GM19455 (cell line): ENCODE results near the gene POLR2L.

ENCODE experiments used
- ATAC-seq: cut with Tn5 transposase; IDR thresholded peaks from one replicate; pipeline ENCODE4 v1.9.1; 2021; ENCODE audit not compliant: unreplicated experiment

POLR2L gene

DNA sequence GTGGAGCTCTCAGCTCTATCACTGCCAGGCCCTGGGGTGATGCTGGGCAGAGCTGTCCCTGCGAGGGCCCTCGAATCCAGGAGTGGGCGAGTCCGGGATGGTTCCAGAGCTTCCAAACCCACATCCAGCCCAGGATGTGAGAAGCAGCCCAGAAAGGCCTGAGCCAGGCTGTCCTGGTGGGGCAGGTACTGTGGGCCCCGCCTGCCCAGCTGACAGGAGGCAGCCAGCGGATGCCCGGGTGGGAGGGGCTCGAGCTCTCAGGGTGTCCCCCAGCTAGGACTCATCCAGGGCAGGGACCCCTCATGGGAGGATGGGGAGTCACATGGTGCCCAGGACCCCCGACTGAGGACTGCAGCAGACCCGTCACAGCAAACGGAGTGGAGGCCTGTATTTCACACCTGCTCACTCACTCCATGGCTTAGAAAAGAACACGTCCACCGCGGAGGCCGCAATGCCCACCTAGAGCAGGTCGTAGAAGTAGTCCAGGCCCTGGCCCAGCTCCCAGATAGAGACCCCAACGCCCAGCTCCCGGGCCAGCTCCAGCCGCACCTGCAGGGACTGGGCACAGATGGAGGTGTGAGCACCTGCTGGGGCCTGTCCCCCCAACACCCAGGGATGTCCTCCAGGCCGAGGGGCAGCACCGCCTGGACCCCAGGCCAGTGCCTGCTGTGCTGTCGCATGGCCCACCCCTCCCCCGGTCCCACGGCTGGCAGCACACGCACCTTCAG is 27.2 kb upstream of the POLR2L start:
- no peak for ATAC-seq

DNA sequence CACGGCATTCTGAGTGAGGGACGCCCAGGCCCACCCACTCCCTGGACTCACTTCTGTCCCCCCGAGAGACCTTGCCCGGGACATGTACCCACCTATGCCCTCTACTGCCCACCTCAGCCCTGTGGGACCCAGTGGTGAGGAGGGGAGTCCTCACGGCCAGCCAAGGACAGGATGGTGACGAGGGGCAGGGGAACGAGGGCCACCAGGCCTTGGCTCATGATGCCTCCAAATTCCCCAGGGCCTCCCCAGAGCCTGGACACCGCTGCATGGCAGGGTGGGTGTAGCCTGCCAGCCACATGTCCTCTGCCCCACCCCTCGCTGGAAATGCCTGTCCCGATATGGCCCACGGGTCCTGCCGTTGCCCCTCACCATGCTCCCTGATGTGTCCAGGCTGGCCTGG is 26.5 kb upstream of the POLR2L start:
- no peak for ATAC-seq

DNA sequence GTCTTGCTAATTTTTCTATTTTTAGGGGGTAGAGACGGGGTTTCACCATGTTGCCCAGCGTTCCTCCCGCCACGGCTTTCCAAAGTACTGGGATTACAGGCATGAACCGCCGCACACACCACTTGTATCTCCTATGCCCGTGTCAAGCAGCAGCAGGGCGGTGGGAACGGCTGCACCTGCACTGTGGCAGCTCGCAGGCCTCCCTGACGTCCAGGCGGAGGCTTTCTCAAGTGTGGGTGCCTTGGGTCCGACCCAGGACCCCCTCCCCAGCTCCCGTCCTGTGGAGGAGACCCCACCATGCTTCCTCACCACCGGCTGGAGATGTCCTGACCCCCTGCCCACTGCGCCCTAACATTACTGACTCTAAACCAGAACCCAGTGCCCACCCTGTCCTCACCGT is 26.1 kb upstream of the POLR2L start:
- no peak for ATAC-seq

DNA sequence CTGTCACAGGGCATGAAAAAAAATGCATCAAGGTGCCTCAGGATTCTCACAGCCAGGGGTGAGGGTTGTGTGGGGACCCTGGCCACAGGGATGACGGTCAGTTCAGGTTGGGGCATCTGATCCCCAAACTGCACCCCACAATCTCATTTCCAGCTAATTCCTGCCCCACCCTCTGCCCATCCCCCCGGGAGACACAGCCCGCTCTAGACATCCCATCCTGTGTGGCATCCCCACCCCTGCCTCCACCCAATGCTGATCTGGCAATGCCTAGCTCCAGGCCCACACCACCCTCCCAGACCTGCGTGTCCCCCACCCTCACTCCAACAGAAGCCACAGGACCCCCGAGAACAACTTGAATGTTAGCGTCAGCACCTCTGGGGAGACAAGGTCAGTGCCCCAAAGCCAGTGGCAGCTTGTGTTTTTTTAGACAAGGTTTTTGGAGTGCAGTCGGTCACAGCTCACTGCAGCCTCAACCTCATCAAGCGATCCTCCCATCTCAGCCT is 25.6 kb upstream of the POLR2L start:
- ATAC-seq, result no peak

DNA sequence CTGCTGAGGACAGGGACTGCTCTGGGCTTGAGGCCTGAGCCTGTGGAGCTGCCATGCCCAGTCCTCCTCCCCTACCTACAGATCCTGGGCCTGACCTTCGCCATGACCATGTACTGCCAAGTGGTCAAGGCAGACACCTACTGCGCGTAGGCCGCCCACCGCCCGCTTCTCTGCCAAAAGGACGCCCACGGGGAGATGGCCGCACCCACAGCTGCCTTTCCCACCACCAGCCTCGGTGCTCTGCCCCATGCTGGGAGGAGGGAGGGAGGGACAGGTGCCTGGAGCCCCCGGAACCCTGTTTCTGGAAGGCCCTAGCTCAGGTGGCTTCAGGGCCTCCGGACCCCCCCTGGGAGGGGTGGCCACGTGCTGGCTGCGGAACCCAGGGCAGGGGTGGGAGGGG is 24.2 kb upstream of the POLR2L start:
- ATAC-seq, result no peak

DNA sequence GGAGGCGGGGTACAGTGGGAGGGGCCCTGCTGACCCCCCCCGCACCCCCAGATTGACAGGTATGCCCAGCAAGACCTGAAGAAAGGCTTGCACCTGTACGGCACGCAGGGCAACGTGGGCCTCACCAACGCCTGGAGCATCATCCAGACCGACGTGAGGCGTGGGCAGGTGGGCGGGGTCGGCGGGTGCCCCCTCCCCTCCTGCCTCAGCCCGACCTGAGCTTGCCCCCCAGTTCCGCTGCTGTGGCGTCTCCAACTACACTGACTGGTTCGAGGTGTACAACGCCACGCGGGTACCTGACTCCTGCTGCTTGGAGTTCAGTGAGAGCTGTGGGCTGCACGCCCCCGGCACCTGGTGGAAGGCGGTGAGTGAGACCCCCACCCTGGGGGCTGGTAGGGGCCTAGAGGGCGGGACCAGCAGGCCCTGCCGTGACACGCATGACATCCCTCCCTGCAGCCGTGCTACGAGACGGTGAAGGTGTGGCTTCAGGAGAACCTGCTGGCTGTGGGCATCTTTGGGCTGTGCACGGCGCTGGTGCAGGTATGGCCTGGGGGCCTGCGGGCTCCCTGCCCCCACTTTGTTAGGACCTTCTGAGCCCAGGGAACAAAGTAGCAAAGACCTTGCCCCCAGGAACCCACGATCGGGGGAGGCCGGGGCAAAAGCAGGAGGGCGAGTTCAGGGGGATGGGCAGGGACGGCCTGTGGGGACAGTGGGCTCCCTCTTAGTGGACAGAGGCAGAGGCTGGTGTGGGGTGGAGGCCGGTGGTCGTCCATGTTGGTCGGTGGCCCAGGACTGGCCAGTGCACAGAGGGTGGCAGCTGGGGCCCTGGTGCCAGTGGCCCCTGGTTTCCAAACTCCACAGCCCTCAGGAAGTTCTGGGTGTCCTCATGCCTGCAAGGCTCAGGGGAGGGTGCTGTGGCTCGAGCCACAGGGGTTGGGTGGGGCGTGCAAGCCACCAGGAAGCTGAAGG is 23.4 kb upstream of the POLR2L start:
- no peak for ATAC-seq

DNA sequence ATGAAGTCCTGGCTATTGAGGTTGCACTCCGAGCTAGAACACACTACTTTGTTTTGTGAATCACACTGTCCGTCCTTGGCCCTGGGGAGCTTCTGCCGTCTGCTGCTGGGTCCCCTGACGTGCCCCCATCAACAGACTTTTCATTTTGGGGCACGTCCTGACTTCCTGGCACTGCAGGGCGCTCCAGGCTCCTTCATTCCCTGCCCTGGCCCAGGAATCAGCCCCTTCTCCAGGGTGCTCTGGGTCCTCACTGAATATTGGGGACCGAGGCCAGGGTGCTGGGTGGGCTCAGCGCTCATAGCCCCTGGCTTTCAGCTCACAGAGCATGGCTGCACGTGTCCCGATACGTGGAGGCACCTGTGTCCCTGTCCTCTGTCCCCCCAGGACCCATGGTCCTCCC is 22.6 kb upstream of the POLR2L start:
- no peak for ATAC-seq

DNA sequence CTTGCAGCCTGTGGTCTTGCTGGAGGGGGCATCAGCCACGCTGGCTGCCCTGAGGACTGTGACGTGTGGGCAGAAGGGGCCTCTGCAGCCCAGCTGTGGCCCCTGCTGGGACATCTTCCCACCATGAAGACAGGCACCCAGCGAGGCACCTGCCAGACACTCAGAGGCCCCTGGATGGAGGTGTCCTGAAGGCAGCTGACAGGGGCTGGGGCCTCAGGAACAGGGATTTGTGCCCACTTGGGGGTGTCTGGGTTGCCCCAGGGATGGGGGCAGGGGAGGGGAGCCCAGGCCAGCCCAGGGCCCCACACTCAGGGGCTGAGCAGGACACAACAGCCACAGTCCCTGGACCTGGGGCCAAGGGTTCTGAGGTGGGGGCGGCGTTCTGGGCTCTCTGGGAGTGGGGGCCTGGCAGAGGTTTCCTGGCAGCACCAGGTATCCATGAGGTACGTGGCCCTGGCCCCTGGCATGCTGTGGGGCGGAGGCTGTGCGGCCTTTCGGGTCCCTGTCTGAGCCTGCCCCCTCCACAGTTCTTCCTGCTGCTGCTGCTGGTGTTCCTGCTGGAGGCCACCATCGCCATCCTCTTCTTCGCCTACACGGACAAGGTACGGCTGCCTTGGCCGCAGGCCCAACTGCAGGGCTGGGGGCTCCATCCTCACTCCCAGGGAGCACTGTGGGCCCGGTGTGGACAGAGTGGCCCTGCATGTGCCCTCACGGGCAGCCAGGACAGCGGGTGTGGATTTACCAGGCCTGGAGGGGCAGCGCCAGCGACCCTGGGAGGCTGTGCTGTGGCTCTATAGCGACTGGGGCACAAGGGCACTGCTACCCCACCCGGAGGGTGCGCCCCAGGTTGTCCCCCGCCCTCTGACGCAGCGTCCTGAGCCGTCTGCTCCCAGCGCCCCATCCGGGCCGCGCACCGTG is 21.8 kb upstream of the POLR2L start:
- ATAC-seq, result no peak

DNA sequence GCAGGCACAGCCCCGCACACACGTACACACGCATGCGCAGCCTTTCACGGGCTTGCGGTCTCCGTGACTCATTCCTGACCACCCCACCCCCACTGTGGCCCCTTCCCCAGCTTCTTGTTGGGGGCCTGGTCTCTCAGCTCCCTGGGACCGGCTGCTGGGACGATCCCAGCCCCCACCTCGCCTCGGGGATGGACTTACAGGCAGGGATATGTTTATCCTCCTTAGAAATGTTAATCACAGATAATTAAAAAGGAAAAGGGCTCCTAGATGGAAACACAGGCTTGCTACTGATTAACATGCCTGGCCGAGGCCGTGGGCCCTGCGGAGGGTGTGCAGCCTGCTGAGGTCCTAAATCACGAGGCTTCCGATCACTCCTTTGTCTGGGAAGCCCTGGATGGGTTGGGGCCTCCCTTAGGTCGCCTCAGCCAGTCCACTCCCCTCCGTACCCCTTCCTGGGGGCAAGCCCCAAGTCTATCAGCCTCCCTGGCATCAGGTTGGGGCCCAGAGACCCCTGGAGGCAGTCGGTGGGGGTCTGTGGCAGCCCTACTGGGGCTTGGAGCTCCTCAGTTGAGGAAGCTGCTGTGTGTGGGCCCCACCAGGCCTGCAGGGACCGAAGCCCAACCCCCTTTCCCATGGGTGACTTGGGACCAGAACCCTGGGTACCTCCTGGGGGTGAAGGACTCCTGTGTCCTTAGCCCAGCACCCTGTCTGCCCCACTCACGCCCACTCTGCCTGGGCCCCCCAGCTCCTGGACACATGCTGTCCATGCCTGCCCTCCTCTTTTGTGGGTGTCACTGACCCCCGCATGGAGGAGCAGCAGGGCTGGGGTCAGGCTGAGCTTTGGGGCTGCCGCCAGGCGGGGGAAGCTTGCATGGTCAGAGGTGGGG is 20.9 kb upstream of the POLR2L start:
- no peak for ATAC-seq

DNA sequence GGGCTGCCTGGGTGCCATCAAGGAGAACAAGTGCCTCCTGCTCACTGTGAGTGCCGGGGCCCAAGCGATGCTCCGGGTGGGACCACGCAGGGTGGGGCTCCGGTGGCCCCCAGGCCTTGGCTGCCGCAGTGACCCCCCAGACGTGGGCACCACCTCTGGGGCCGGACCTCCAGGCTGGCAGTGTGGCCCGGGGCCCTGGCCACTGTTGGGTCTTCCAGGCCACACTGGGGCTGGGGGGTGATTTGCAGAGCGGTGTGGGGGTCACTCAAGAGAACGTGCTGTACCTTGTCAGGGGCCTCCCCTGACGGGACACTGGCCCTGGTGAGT is 20.3 kb upstream of the POLR2L start:
- ATAC-seq, result no peak

DNA sequence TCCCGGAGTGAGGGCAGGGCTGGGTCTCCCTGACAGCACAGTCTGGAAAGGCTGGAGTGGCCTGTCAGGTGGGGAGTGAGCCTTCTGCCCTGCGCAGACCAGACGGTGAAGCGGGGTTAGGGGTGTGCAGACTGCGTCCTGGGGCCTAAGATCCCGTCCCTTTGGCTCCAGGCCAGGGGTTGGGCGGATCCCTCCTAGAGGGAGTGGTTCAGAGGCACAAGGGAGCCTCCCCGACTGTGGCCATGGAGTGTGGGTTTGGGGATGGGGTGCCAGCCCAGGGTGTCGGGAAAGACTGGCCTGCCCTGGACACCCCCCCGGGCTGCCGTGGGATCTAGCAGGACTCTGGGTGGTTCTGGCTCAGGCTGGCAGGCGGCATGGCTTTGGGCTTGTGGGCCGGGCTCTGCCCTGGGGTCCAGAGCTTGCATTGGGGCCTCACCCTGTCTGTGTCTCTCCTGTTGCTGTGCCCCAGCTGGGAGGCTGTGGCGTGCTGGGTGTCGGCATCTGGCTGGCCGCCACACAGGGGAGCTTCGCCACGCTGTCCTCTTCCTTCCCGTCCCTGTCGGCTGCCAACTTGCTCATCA is 19.8 kb upstream of the POLR2L start:
- ATAC-seq, result no peak

DNA sequence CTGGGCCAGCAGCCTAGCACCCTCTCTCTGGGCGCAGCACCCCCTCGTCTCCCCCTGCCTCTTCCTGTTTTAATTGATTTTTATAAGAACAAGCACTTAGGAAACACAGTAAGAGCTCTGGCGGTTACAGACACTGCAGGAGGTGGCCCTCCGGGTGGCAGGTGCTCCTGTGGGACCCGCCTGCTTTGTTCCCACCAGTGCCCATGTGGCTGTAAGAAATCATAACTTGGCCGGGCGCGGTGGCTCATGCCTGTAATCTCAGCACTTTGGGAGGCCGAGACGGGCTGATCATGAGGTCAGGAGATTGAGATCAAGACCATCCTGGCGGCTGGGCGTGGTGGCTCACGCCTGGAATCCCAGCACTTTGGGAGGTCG is 18.8 kb upstream of the POLR2L start:
- no peak for ATAC-seq

DNA sequence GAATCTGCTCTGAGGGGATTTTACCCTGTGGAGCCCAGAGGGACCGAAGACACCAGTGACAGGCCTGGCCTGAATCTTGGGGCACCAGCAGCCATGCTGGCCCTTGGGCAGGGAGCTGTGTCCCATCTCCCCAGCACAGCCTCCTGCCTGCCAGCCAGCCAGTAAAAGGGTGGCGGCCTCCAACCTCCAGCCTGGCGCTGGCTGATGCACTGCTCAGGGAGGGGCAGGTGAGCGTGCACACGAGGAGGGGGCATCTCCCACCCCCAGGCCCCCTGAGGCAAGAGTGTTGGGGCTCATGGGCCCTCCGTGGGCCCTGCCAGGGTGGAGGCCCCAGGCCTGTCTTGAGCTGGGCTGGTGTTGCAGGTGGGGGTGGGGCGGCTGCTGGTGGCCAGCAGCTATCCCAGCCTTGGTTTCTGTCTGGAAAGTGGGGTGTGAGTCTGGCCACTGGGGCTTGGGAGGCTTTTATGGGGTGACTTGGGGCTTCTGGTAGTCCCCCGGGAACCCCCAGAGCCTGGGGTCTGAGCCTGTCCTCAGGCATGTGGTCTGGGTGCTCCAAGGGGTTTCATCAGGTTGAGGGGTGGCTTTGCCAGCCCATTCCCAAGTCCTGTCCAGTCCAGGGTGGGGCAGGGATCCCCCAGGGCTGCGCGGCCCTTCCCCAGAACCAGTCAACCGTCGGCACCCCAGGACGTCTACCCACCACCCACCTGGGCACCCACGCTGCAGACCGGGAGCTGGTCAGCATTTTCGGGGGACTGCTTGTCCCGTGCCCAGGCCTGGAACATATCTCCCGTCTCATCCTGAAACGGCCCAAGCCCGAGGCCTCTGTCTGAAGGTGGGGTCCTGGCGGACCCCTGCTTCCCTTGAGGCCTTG is 18.1 kb upstream of the POLR2L start:
- no peak for ATAC-seq

DNA sequence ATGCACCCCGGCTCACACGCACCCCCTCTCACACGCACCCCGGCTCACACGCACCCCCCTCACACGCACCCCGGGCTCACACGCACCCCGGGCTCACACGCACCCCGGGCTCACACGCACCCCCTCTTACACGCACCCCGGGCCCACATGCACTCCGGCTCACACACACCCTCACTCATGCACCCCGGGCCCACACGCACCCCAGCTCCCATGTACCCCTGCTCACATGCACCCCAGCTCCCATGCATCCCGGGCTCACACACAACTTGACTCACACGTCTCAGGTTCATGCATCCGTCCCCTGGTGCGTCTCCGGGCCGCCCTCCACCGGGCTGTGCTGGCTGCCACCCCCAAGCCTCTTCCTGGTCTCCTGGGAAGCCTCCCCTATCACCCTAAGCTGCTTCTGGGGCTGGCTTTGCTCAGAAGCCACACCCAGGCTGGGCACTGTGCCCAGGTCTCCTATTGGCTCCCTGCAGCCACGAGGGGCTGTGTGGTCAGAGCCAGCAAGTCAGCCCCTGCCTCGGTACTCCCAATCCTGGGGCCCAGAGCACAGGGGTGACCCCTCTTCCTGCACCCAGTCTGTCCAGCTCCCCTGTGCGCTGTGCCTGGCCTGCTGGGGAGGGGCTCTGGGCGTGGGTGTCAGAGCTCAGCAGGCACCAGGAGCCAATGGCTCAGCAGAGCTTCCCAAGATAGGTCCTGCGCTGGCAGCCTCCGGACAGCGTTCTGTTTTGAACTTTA is 17.2 kb upstream of the POLR2L start:
- no peak for ATAC-seq

DNA sequence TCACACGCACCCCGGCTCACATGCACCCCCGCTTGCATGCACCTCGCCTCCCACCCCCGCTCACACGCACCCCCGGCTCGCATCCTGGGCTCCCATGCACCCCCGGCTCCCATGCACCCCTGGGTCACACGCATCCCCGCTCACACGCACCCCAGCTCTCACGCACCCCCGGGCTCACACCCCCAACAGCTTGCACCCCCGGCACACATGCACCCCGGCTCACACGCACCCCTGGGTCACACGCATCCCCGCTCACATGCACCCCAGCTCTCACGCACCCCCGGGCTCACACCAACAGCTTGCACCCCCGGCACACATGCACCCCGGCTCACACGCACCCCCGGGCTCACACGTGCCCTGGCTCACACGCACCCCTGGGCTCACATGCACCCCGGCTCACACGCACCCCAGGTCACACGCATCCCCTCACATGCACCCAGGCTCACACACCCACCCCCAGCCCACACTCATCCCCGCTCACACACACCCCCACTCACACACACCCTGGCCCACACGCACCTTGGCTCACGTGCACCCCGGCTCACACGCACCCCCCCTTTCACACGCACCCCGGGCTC is 16.5 kb upstream of the POLR2L start:
- ATAC-seq, result no peak

DNA sequence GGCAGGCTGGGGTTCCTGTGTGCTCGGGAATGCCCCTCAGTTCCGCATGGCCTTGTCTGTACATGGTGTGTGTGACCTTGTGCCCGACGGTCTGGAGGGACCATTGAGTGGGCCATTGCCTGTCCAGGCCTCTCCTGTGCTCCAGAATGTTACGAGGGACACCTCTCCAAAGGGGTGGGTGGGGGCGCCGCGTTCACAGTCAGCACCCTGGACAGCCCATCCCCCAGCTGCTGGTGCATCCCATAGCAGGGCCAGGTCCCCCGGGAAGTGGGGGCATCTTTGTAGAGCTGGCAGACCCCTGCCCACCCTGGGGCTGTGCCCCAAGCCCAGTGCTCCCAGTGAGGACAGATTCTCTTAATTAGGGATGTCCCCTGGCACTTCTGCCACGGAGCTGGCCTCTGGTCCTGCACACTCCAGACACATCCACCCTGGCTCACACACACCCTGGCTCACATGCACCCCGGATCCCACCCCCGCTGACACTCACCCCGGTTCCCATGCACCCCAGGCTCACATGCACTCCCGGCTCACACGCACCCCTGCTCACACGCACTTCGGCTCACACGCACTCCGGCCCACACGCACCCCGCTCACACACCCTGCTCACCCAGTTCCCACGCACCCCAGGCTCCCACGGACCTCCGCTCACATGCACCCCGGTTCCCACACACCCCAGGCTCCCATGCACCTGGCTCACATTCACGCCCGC is 15.9 kb upstream of the POLR2L start:
- no peak for ATAC-seq

DNA sequence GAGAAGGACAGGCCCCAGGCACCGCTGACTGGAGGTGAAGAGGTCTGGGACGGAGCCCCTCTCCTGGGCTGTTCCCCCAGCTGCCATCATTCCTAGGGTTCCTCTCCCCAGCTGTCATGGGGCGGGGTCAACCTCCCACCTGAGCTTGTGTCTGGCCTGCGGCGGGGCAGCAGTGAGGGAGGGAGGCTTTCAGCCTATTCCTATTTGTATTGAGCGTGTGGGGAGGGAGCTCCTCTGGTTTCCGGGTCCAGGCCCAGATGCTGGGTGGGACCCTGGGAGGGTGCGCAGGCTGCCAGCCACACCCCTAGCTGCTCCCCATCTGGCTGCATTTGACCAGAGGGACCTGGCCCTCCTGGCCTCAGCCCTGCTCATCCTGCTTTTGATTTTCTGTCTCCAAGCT is 14.1 kb upstream of the POLR2L start:
- no peak for ATAC-seq
